Measurements from ENCODE around the gene MYL3.
"Not testable (repeated sequence)": the region's sequence is repeated elsewhere in the genome, so short reads cannot be mapped to it uniquely, and the experiment has no call there.

The MYL3 gene

DNA sequence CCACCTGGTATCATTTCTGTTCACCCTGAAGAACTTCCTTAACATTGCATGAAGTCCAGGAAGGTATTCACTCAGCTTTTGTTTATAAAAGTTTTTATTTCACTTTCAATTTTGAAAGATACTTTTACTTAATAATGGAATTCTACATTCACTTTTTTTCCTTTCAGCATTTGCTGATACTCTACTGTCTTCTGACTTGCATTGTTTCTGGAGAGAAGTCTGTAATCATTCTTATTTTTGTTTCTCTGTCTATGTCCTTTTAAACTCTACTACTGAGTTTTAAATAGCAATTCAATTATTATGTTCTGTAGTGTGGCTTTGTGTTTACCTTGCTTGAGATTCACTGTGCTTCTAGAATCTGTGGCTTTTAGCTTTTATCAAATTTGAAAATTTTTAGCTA lies 42.4 kb downstream of the MYL3 start:
- no peak for TF ChIP-seq CTCF (IDR thresholded peaks at IDR 0.05; ENCODE audit: low read depth, low read length)

DNA sequence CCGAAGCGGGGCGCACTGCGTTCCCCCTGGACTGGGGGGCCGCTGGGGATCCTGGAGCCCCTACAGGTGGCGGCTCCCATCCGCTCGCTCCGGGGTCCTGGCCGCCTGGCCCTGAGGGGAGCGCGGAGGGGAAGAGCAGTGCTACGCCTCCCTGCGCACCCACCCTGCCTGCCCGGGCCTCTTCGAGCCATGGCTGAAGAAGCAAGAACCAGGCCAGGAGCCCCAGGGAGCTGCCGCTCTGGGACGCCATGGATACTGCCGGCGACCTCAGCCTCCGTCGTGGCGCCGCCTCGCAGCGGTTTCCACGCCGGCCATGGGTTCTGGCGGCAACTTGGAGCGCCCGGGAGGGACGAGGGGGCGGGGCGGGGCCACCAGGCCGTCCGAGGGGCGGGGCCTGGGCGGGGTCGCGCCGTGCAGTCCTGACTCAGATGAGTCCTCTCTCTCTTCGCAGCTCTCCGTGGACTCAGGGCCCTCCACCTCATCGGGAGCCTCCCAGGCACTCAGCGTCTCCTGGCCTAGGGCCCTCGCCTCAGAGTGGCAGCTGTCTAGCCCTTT lies 50.9 kb downstream of the MYL3 start:
- DNase-seq (ENCODE audit: extremely low read depth, low read depth): peak; percentile 3
- no peak for TF ChIP-seq CTCF (IDR thresholded peaks at IDR 0.05; ENCODE audit: low read depth, low read length)

More for the DNA sequence above, 42.4 kb downstream of the MYL3 start:
- DNase-seq (ENCODE audit: extremely low read depth, low read depth): no peak

DNA sequence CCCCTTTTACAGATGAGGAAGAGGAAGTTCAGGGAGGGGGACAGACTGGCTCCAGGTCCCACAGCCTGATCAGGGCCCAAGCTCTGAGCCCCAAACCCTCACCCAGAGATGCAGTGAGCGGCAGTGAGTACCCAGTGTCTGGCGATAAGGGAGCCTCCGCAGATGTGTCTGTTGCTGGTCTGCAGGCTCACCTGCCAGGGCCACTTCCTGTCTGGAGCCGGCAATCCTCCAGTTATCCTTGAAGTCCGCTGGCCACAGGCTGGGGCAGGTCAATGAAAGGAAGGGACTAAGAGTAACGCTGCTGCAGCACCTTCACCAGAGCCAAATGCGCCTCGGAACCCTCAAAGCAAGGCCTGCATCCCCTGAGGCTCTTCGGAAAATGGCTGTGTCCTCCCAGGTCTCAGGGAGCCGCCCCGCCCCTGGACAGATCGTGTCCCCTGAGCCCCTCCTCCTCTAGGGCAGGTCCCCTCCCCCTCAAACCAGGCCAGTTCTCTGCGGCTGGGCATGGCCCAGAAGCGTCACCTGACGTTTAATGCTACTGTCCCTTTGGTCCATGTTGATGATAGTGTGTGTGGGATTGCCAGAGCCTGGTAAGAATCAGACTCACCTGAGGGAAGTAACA lies 51.5 kb downstream of the MYL3 start:
- no peak for TF ChIP-seq CTCF (IDR thresholded peaks at IDR 0.05; ENCODE audit: low read depth, low read length)
- no peak for DNase-seq (ENCODE audit: extremely low read depth, low read depth)

GRCh38 chr3:46808766-46809165 lies 54.5 kb downstream of the MYL3 start:
- not testable (repeated sequence) for DNase-seq (ENCODE audit: extremely low read depth, low read depth)
